Mucosa of descending colon (tissue), 3 donors: ENCODE data around the gene PRELID3B. TPM values are rescaled to one million over a fixed set of nuclear protein-coding genes. Genes with fewer than 3 reads are reported as not detected.

Experiments
- ATAC-seq: fragments of 200-7000 bp; cut with Tn5 transposase; one replicate; pipeline ENCODE4 v1.9.1; 2020; ENCODE audit warnings: mild to moderate bottlenecking, moderate library complexity
- DNase-seq, 3 donors: peaks; one replicate each; pipeline ENCODE4 v3.0.0-alpha.2; 2020
- H3K36me3 ChIP-seq: fragments of 200-600 bp; one replicate; pipeline ENCODE4 v1.8.0; 2021; ENCODE audit warnings: low read depth, mild to moderate bottlenecking
- H3K4me1 ChIP-seq: fragments of 200-600 bp; one replicate; pipeline ENCODE4 v1.8.0; 2021; ENCODE audit warnings: low read depth, mild to moderate bottlenecking
- H3K4me3 ChIP-seq: fragments of 200-600 bp; one replicate; pipeline ENCODE4 v1.8.0; 2021; ENCODE audit warnings: mild to moderate bottlenecking
- H3K9me3 ChIP-seq: fragments of 200-600 bp; one replicate; pipeline ENCODE4 v1.8.0; 2021; ENCODE audit warnings: mild to moderate bottlenecking
- CTCF ChIP-seq: fragments of 200-600 bp; IDR thresholded peaks from one replicate; pipeline ENCODE4 v1.8.0; 2022; ENCODE audit warnings: antibody characterized with exemption, mild to moderate bottlenecking
- intact Hi-C, 2 donors: fragments of 100-400 bp; cut with DNase I in 1 of 2; cut with micrococcal nuclease in 1 of 2; formaldehyde crosslinking; loops; one replicate each; pipeline versions ENCODE4 v1.11.0 to v1.11.1; 2022; cut with DNase I, micrococcal nuclease
- total RNA-seq, 3 donors: library from RNA; stranded (reverse); fragmentation: NEBNext Ultra II Directional in 2 of 3; extraction: Animal tissue kit (Norgen Biotek cat#: 25700) in 2 of 3; gene quantifications; one replicate each; pipeline versions ENCODE4 v1.2.1 to v1.2.4, GENCODE V29; 2021 to 2023
- donor health status: DM: no; HTN: no; CAD: no; lungs with moderate emphysema.
- donor health status: DM: no; HTN: no; CAD: no.
- donor health status: DM: no; HTN: yes; CAD: no.

PRELID3B gene
- total RNA-seq, 3 donors from 2014 or later = 82.3 to 142 (median 121) TPM

DNA sequence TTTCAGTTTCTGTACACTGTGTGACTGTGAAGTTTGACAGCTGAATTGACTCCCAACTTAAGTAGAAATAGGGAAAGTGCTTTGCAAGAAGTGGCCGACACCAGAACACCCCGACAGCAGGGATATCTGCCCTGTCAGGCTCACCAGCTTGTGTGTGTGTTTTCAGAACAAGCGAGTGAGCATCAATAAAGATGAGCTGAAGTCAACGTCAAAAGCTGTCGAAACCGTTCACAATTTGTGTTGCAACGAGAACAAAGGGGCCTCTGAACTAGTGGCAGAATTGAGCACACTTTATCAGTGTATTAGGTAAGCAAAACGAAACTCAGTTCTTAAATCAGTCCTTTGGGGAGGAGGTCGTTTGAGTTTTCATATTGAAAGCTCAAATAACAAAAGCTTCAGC is 50.9 kb downstream of the PRELID3B start:
- intact Hi-C loops = no loop called here
- no peak for TF ChIP-seq CTCF
- no peak overlapping the region for H3K4me3 ChIP-seq
- ATAC-seq (no peak), DNase-seq (no peak)
- H3K36me3 ChIP-seq = peaks cover 16% of the 10 kb centered on the region
- H3K4me1 ChIP-seq = no peaks in the 10 kb centered on the region
- no peaks in the 10 kb centered on the region for H3K9me3 ChIP-seq

GRCh38 chr20:58990651-58991445 is 51.7 kb downstream of the PRELID3B start:
- peaks cover 13% of the 10 kb centered on the region for H3K36me3 ChIP-seq
- no peak for ATAC-seq

GRCh38 chr20:58989196-58989595 is 53.4 kb downstream of the PRELID3B start:
- intact Hi-C loops = no loop called here

More at GRCh38 chr20:58990651-58991445, 51.7 kb downstream of the PRELID3B start:
- no peaks in the 10 kb centered on the region for H3K4me1 ChIP-seq
- no peaks in the 10 kb centered on the region for H3K9me3 ChIP-seq
- intact Hi-C loops = no loop called here
- no peak for TF ChIP-seq CTCF
- DNase-seq = no peak
- H3K4me3 ChIP-seq = no peak overlapping the region

DNA sequence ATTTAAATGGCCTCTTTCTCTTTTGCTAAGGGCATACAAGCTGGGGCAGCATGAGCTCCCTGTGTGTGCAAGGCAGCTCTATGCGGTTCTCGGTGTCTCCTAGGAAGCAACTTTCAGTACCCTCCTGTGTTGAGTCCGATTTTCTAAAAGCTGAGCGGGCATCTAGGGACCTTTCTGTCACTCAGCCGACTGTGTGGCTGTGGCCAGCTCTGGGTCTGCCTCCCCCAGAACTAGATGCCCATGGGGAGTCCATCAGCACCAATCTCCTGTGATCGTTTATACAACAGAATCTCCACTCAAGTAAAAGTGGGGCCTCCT is 54.1 kb downstream of the PRELID3B start:
- TF ChIP-seq CTCF = no peak
- peaks cover 12% of the 10 kb centered on the region for H3K4me1 ChIP-seq
- H3K36me3 ChIP-seq = peaks cover 13% of the 10 kb centered on the region
- no peaks in the 10 kb centered on the region for H3K9me3 ChIP-seq
- DNase-seq (no peak), ATAC-seq (no peak)
- H3K4me3 ChIP-seq = no peak overlapping the region
- intact Hi-C loops = no loop called here

More at GRCh38 chr20:58989196-58989595, 53.4 kb downstream of the PRELID3B start:
- ATAC-seq = no peak
- Histone ChIP-seq H3K4me1 (peaks cover 6% of the 10 kb centered on the region), H3K9me3 (no peaks in the 10 kb centered on the region), H3K36me3 (peaks cover 13% of the 10 kb centered on the region), H3K4me3 (no peak overlapping the region)
- TF ChIP-seq CTCF = no peak
- no peak for DNase-seq

DNA sequence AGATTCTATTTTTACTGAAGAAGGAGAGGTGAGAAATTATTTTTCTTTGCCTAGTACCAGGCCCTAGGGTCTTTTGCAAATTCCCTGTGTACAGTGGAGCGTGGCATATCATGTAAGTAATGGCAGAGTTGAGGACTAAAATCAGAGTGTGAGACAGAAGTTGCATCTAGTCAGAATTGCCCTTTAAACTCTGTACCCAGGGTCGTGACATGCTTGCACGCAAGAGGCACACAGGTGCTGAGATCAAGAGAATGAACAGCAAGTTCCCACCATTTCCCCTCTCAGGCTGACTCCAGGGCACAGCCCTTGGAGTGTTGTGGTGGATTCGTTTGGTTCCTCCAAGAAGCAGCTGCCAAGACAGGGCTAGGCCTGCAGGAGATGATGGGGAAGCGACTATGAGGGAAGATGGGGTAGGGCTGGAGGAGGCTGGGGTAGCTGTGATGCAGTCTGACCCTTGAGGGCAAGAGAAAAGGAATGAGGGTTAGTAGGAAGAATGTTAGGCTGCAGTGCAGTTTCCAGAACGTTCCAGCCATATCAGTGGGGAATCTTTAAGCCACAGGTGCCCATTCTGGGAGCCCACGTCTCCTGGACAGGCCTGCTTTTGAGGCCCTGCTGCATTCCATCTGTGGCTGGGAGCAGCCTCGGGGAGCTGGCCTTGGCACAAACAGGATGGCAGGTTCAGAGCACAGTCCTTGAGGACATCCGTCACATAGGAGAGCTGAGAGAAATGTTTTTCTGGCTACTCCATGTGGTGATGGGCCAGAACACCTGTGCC is 54.6 kb downstream of the PRELID3B start:
- peaks cover 13% of the 10 kb centered on the region for H3K4me1 ChIP-seq
- DNase-seq (no peak), ATAC-seq (no peak)
- H3K36me3 ChIP-seq = peaks cover 13% of the 10 kb centered on the region
- no peak overlapping the region for H3K4me3 ChIP-seq
- no peaks in the 10 kb centered on the region for H3K9me3 ChIP-seq
- intact Hi-C loops = no loop called here
- no peak for TF ChIP-seq CTCF
